GM12878 (cell line): ENCODE results near the gene ADCY1. TPM values are rescaled to one million over a fixed set of nuclear protein-coding genes. Genes with fewer than 3 reads are reported as not detected.

Experiments used
- ATAC-seq: fragments of 200-7000 bp; cut with Tn5 transposase; 3 replicates; pipeline ENCODE4 v1.9.1; 2020; ENCODE audit warnings: mild to moderate bottlenecking, moderate library complexity
- BruUV-seq: library from RNA; stranded (reverse); fragments of 400-500 nt; replicated peaks from 2 replicates; lab custom pipeline; 2021; lab: Mats Ljungman, UMichigan
- CTCF ChIA-PET: fragments of 300-600 bp; sonication (Branson Sonifier 250); formaldehyde crosslinking; extraction: SDS; loops from one replicate; lab custom pipeline; 2021; ENCODE audit warnings: inconsistent platforms; lab: Yijun Ruan, JAX
- POLR2A ChIA-PET: fragments of 350-600 bp; formaldehyde crosslinking; extraction: SDS; loops from one replicate; lab custom pipeline; 2021; ENCODE audit warnings: inconsistent platforms; lab: Charles Lee
- RAD21 ChIA-PET: fragments of 300-600 bp; sonication (Branson Sonifier 250); formaldehyde crosslinking; loops from one replicate; lab custom pipeline; 2023; ENCODE audit warnings: antibody characterized with exemption; ENCODE audit not compliant: unreplicated experiment; lab: Charles Lee
- SMC1A ChIA-PET: fragments of 300-600 bp; sonication (Branson Sonifier 250); formaldehyde crosslinking; loops from one replicate; lab custom pipeline; 2023; ENCODE audit not compliant: unreplicated experiment, uncharacterized antibody; lab: Charles Lee
- DNase-seq: peaks from one replicate; pipeline ENCODE4 v3.0.0-alpha.2; 2011; ENCODE audit warnings: low read depth, low spot score
- FAIRE-seq: peaks from 3 replicates; lab custom pipeline; 2011; peaks lifted over from hg19 to GRCh38; lab: Jason Lieb, UNC
- H2AFZ ChIP-seq: 2 replicates; pipeline ENCODE4 v1.6.0; 2011; ENCODE audit warnings: low read depth, low read length, control low read depth; ENCODE audit not compliant: control insufficient read depth
- H3K27ac ChIP-seq: 2 replicates; pipeline ENCODE4 v1.5.1; 2011; ENCODE audit warnings: control low read depth; ENCODE audit not compliant: control insufficient read depth, insufficient read depth
- H3K27me3 ChIP-seq, 2 experiments: replicated peaks in 1 of 2; 2 replicates each; pipeline versions ENCODE4 v1.6.0 to v1.6.1; 2011; ENCODE audit warnings: low read length in 1 of 2; ENCODE audit not compliant: control insufficient read depth in 2 of 2, insufficient read depth in 2 of 2
- H3K36me3 ChIP-seq, 2 experiments: 2 replicates each; pipeline ENCODE4 v1.5.1; 2011; ENCODE audit warnings: low read length in 1 of 2; ENCODE audit not compliant: control insufficient read depth in 2 of 2, insufficient read depth in 2 of 2
- H3K4me1 ChIP-seq: 2 replicates; pipeline ENCODE4 v1.6.1; 2011; ENCODE audit warnings: mild to moderate bottlenecking, low read length, moderate library complexity, mixed read lengths; ENCODE audit not compliant: control insufficient read depth, insufficient read depth
- H3K4me2 ChIP-seq: 2 replicates; pipeline ENCODE4 v1.6.0; 2011; ENCODE audit warnings: control low read depth; ENCODE audit not compliant: control insufficient read depth, insufficient read depth
- H3K4me3 ChIP-seq: fragments of 200-600 bp; sonication (generic); 2 replicates; pipeline ENCODE4 v1.5.1; 2016
- H3K79me2 ChIP-seq: 2 replicates; pipeline ENCODE4 v1.6.0; 2011; ENCODE audit warnings: low read length; ENCODE audit not compliant: control insufficient read depth, insufficient read depth
- H3K9ac ChIP-seq: 2 replicates; pipeline ENCODE4 v1.8.0; 2011; ENCODE audit warnings: low read length, control low read depth, mixed read lengths; ENCODE audit not compliant: control insufficient read depth, insufficient read depth
- H3K9me3 ChIP-seq: replicated peaks from 3 replicates; pipeline ENCODE4 v1.5.1; 2011; ENCODE audit warnings: mild to moderate bottlenecking, low read length; ENCODE audit not compliant: control insufficient read depth, insufficient read depth
- H4K20me1 ChIP-seq: 2 replicates; pipeline ENCODE4 v1.6.0; 2011; ENCODE audit not compliant: control insufficient read depth, insufficient read depth
- BACH1 ChIP-seq: fragments of 450-650 bp; IDR thresholded peaks from 2 replicates; pipeline ENCODE4 v1.6.1; 2017; ENCODE audit warnings: mild to moderate bottlenecking, borderline replicate concordance
- ESRRA ChIP-seq: IDR thresholded peaks from 2 replicates; pipeline ENCODE4 v1.6.1; 2012; ENCODE audit warnings: mild to moderate bottlenecking, low read length, improper control_type of control experiment
- EZH2 ChIP-seq: IDR thresholded peaks from 2 replicates; pipeline ENCODE4 v1.6.1; 2012; ENCODE audit warnings: low read depth, mild to moderate bottlenecking, control low read depth, inconsistent platforms, low read length, borderline replicate concordance; ENCODE audit not compliant: control insufficient read depth
- JUNB ChIP-seq: IDR thresholded peaks from 2 replicates; pipeline ENCODE4 v1.6.1; 2016; ENCODE audit warnings: antibody characterized with exemption, mild to moderate bottlenecking
- MYB ChIP-seq: fragments of 150-350 bp; IDR thresholded peaks from 2 replicates; pipeline ENCODE4 v1.6.1; 2014; ENCODE audit warnings: mild to moderate bottlenecking, low read depth, low read length, borderline replicate concordance
- NFIC ChIP-seq: IDR thresholded peaks from 2 replicates; pipeline ENCODE4 v1.6.1; 2012; ENCODE audit warnings: low read depth, mild to moderate bottlenecking, inconsistent platforms, low read length, moderate library complexity
- NFYB ChIP-seq: IDR thresholded peaks from 2 replicates; pipeline ENCODE4 v1.6.1; 2011; ENCODE audit warnings: low read depth, mild to moderate bottlenecking, low read length, improper control_type of control experiment, moderate library complexity; ENCODE audit not compliant: insufficient read depth
- PML ChIP-seq: IDR thresholded peaks from 2 replicates; pipeline ENCODE4 v1.6.1; 2012; ENCODE audit warnings: low read length, inconsistent platforms
- RELA ChIP-seq: fragments of 450-650 bp; IDR thresholded peaks from 2 replicates; pipeline ENCODE4 v1.8.0; 2014; ENCODE audit warnings: borderline replicate concordance; ENCODE audit not compliant: partially characterized antibody
- RFX5 ChIP-seq: IDR thresholded peaks from 2 replicates; pipeline ENCODE4 v1.6.1; 2011; ENCODE audit warnings: low read depth, low read length, improper control_type of control experiment
- SMARCA5 ChIP-seq: fragments of 450-650 bp; IDR thresholded peaks from 2 replicates; pipeline ENCODE4 v1.6.1; 2017; ENCODE audit warnings: mild to moderate bottlenecking
- STAT1 ChIP-seq: fragments of 450-650 bp; conservative IDR thresholded peaks from 2 replicates; pipeline ENCODE4 v1.6.1; 2014; ENCODE audit warnings: antibody characterized with exemption, mild to moderate bottlenecking
- TBL1XR1 ChIP-seq: IDR thresholded peaks from 2 replicates; pipeline ENCODE4 v1.6.1; 2012; ENCODE audit warnings: low read depth, low read length, improper control_type of control experiment
- ZBED1 ChIP-seq: IDR thresholded peaks from 2 replicates; pipeline ENCODE4 v1.6.1; 2016; ENCODE audit warnings: borderline replicate concordance
- WGBS: methylation state at CpG from one replicate; pipeline ENCODE4 v1.1.6; 2016; ENCODE audit warnings: low lambda C conversion rate; ENCODE audit not compliant: insufficient replicate concordance, insufficient coverage; ENCODE audit errors: missing lambda C conversion rate; 5-methylcytosine and 5-hydroxymethylcytosine counted together
- in situ Hi-C: fragments of 300-500 bp; cut with MboI; formaldehyde crosslinking; loops from 9 replicates; pipeline ENCODE4 v1.14.3; 2018; ENCODE audit warnings: mixed read lengths
- intact Hi-C: fragments of 100-400 bp; cut with micrococcal nuclease; formaldehyde crosslinking; loops from one replicate; pipeline ENCODE4 v1.14.2; 2022; ENCODE audit not compliant: unreplicated experiment
- polyA plus RNA-seq, 11 experiments: library from polyadenylated mRNA; depleted of rRNA in 4 of 11; unstranded in 6 of 11; stranded (reverse) in 5 of 11; fragments of >200 nt; fragmentation: Nextera tagmentation in 4 of 11; fragmentation: Illumina TruSeq in 1 of 11; extraction: Ambion mirVana in 4 of 11; extraction: Trizol in 1 of 11; gene quantifications; 1 replicate in 1 of 11; 2 replicates in 10 of 11; pipeline versions ENCODE4 v1.2.1 to v1.2.3, GENCODE V29; 2011 to 2016; ENCODE audit warnings: inconsistent platforms in 2 of 11, missing spikeins in 2 of 11, low read depth in 1 of 11
- total RNA-seq, 4 experiments: library from RNA; depleted of rRNA in 3 of 4; stranded (reverse); fragments of >200 nt in 3 of 4; fragmentation: Illumina TruSeq in 1 of 4; extraction: Trizol in 1 of 4; gene quantifications; 2 replicates each; pipeline versions ENCODE4 v1.2.1 to v1.2.3, GENCODE V29; 2013 to 2021
- TF ChIP-seq, protein P1 (sequence below): IDR thresholded peaks from 2 replicates; pipeline ENCODE4 v1.6.1; 2011; ENCODE audit warnings: borderline replicate concordance, low read depth, mild to moderate bottlenecking, moderate library complexity, mixed read lengths, low read length; ENCODE audit not compliant: insufficient read depth; ENCODE audit errors: extremely low read length
- TF ChIP-seq, protein P2 (sequence below): fragments of 450-650 bp; IDR thresholded peaks from 2 replicates; pipeline ENCODE4 v1.6.1; 2016; ENCODE audit warnings: mild to moderate bottlenecking
- TF ChIP-seq, protein P3 (sequence below): fragments of 450-650 bp; IDR thresholded peaks from 2 replicates; pipeline ENCODE4 v1.6.1; 2017; ENCODE audit warnings: mild to moderate bottlenecking, low read depth, inconsistent platforms; ENCODE audit not compliant: poor library complexity, severe bottlenecking
- TF ChIP-seq, protein P4 (sequence below): IDR thresholded peaks from 2 replicates; pipeline ENCODE4 v1.6.1; 2012; ENCODE audit warnings: low read length, inconsistent platforms

The ADCY1 gene
- total and polyA plus RNA-seq, 10 of the 15 experiments (the other 5 are each of a cell fraction or from before 2014, with no cell fraction given) = 0.13 to 1.4 (median 0.45) TPM; not detected in 1

DNA sequence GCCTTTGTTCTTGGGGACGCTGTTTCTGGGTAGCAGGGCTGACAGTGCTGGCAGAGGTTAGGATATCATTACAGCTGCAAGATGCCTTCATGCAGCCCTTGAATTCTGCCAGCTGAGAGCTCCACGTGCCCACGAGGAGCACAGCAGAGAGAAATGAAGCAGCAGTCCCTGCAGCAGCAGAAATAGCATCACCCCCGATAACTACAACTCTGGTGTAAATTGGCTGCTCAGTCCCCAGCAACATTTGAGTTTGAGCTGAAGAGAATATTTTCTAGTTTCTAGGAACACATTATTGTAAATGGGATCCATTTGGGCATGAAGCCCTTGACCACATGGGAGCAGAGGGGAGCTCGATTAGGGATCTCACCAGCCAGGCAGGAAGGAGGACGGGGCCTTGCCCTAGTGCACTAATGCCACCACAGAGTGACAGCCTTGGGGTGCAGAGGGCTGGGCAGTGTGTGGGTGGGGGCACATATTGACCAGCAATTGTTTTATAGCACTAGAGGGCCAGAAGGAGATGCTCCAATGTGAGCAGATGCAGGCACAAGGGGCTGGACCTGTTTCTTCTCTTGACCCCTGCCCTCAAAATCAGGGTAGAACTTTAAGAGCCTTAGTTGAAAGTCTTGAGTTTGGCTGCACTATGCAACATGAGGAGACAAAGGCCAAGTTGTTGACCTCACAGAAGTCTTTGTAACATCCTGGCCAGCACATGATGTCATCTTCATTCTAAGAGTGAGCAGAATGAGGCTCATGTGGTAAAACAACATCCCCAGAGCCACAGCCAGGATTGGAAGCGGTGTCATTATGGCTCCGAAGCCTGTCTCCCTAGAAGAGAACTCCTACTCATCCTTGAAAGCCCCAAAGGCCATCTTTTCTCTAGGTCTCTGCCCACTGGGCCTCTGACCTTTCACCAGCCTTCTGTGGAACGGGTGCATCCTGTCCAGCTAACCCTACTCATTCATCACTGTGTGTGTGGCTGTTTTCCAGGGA lies 52.6 kb downstream of the ADCY1 start:
- DNase-seq = no peak
- WGBS = 30% methylated on average over 9 of the region's 9 CpGs
- H3K4me3 ChIP-seq = no peak overlapping the region
- no peak for TF ChIP-seq EZH2
- no peak for TF ChIP-seq BACH1
- no peak for TF ChIP-seq PML
- TF ChIP-seq, protein P1, sequence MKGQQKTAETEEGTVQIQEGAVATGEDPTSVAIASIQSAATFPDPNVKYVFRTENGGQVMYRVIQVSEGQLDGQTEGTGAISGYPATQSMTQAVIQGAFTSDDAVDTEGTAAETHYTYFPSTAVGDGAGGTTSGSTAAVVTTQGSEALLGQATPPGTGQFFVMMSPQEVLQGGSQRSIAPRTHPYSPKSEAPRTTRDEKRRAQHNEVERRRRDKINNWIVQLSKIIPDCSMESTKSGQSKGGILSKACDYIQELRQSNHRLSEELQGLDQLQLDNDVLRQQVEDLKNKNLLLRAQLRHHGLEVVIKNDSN = no peak
- no peak for TF ChIP-seq TBL1XR1
- TF ChIP-seq STAT1 = no peak
- no peak for TF ChIP-seq SMARCA5
- TF ChIP-seq NFYB = no peak
- no peak for TF ChIP-seq MYB
- no peak for TF ChIP-seq RELA
- TF ChIP-seq NFIC = no peak
- no peak for TF ChIP-seq ESRRA
- TF ChIP-seq, protein P2, sequence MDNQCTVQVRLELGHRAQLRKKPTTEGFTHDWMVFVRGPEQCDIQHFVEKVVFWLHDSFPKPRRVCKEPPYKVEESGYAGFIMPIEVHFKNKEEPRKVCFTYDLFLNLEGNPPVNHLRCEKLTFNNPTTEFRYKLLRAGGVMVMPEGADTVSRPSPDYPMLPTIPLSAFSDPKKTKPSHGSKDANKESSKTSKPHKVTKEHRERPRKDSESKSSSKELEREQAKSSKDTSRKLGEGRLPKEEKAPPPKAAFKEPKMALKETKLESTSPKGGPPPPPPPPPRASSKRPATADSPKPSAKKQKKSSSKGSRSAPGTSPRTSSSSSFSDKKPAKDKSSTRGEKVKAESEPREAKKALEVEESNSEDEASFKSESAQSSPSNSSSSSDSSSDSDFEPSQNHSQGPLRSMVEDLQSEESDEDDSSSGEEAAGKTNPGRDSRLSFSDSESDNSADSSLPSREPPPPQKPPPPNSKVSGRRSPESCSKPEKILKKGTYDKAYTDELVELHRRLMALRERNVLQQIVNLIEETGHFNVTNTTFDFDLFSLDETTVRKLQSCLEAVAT = no peak
- TF ChIP-seq, protein P3, sequence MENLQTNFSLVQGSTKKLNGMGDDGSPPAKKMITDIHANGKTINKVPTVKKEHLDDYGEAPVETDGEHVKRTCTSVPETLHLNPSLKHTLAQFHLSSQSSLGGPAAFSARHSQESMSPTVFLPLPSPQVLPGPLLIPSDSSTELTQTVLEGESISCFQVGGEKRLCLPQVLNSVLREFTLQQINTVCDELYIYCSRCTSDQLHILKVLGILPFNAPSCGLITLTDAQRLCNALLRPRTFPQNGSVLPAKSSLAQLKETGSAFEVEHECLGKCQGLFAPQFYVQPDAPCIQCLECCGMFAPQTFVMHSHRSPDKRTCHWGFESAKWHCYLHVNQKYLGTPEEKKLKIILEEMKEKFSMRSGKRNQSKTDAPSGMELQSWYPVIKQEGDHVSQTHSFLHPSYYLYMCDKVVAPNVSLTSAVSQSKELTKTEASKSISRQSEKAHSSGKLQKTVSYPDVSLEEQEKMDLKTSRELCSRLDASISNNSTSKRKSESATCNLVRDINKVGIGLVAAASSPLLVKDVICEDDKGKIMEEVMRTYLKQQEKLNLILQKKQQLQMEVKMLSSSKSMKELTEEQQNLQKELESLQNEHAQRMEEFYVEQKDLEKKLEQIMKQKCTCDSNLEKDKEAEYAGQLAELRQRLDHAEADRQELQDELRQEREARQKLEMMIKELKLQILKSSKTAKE = no peak
- no peak for TF ChIP-seq JUNB
- TF ChIP-seq, protein P4, sequence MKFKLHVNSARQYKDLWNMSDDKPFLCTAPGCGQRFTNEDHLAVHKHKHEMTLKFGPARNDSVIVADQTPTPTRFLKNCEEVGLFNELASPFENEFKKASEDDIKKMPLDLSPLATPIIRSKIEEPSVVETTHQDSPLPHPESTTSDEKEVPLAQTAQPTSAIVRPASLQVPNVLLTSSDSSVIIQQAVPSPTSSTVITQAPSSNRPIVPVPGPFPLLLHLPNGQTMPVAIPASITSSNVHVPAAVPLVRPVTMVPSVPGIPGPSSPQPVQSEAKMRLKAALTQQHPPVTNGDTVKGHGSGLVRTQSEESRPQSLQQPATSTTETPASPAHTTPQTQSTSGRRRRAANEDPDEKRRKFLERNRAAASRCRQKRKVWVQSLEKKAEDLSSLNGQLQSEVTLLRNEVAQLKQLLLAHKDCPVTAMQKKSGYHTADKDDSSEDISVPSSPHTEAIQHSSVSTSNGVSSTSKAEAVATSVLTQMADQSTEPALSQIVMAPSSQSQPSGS = no peak
- no peak for TF ChIP-seq RFX5
- TF ChIP-seq ZBED1 = no peak

More for the DNA sequence above, 52.6 kb downstream of the ADCY1 start:
- ChIA-PET CTCF (no interaction called here), SMC1A (no interaction called here), RAD21 (no interaction called here), POLR2A (no interaction called here)
- no peak overlapping the region for H3K27ac ChIP-seq
- H3K4me1 ChIP-seq = no peaks in the 10 kb centered on the region
- H4K20me1 ChIP-seq = no peaks in the 10 kb centered on the region
- no peaks in the 10 kb centered on the region; a peak in 2 of 4 replicates for H3K27me3 ChIP-seq
- H3K79me2 ChIP-seq = no peaks in the 10 kb centered on the region
- H3K36me3 ChIP-seq = no peaks in the 10 kb centered on the region
- no peak overlapping the region for H3K4me2 ChIP-seq
- H2AFZ ChIP-seq = no peak overlapping the region
- H3K9me3 ChIP-seq = no peaks in the 10 kb centered on the region
- no peak overlapping the region for H3K9ac ChIP-seq
- ATAC-seq (no peak), FAIRE-seq (no peak)
- intact Hi-C loops = no loop called here
- no TSS peak for BruUV-seq
- in situ Hi-C loops = no loop called here
